H9 (cell line): Measurements from ENCODE around the gene CDKAL1. TPM values are rescaled to one million over a fixed set of nuclear protein-coding genes. Genes with fewer than 3 reads are reported as not detected.

Experiments used
- DNase-seq: peaks from one replicate; pipeline ENCODE4 v3.0.0-alpha.2; 2017
- H2AFZ ChIP-seq: one replicate; pipeline ENCODE4 v1.6.1; 2013; ENCODE audit warnings: mild to moderate bottlenecking, low read length, control low read depth, moderate library complexity
- H2AK5ac ChIP-seq: 2 replicates; pipeline ENCODE4 v1.6.1; 2013; ENCODE audit warnings: low read length, control low read depth, mixed read lengths; ENCODE audit not compliant: insufficient read length
- H2BK120ac ChIP-seq: one replicate; pipeline ENCODE4 v1.6.1; 2013; ENCODE audit warnings: low read depth, mild to moderate bottlenecking, low read length, control low read depth, inconsistent platforms; ENCODE audit not compliant: poor library complexity, severe bottlenecking
- H2BK12ac ChIP-seq: 2 replicates; pipeline ENCODE4 v1.6.1; 2013; ENCODE audit warnings: low read length, control low read depth, mixed read lengths, low read depth; ENCODE audit not compliant: insufficient read length
- H2BK15ac ChIP-seq: 2 replicates; pipeline ENCODE4 v1.6.1; 2013; ENCODE audit warnings: low read depth, low read length, control low read depth
- H2BK20ac ChIP-seq: one replicate; pipeline ENCODE4 v1.6.1; 2013; ENCODE audit warnings: low read depth, mild to moderate bottlenecking, low read length, control low read depth, inconsistent platforms; ENCODE audit not compliant: poor library complexity, severe bottlenecking
- H2BK5ac ChIP-seq: 2 replicates; pipeline ENCODE4 v1.6.1; 2013; ENCODE audit warnings: low read length, control low read depth, mixed read lengths; ENCODE audit not compliant: insufficient read length
- H3K14ac ChIP-seq: 2 replicates; pipeline ENCODE4 v1.6.1; 2013; ENCODE audit warnings: low read length, control low read depth; ENCODE audit not compliant: insufficient read depth
- H3K18ac ChIP-seq: 2 replicates; pipeline ENCODE4 v1.6.1; 2013; ENCODE audit warnings: low read depth, mild to moderate bottlenecking, mixed read lengths, low read length, control low read depth; ENCODE audit not compliant: insufficient read length
- H3K23ac ChIP-seq: 2 replicates; pipeline ENCODE4 v1.6.1; 2013; ENCODE audit warnings: low read length, control low read depth, mixed read lengths, low read depth; ENCODE audit not compliant: insufficient read length
- H3K23me2 ChIP-seq: 2 replicates; pipeline ENCODE4 v1.6.1; 2013; ENCODE audit warnings: low read depth, mild to moderate bottlenecking, mixed read lengths, low read length, control low read depth; ENCODE audit not compliant: insufficient read length, poor library complexity, severe bottlenecking
- H3K27ac ChIP-seq: 2 replicates; pipeline ENCODE4 v1.5.1; 2013; ENCODE audit warnings: low read length, control low read depth, mixed read lengths, low read depth; ENCODE audit not compliant: insufficient read length
- H3K27me3 ChIP-seq: 2 replicates; pipeline ENCODE4 v1.6.1; 2013; ENCODE audit warnings: low read length, control low read depth, inconsistent platforms; ENCODE audit not compliant: insufficient read depth
- H3K4ac ChIP-seq: 2 replicates; pipeline ENCODE4 v1.6.1; 2013; ENCODE audit warnings: low read depth, mild to moderate bottlenecking, control low read depth, inconsistent platforms, low read length, moderate library complexity
- H3K4me1 ChIP-seq: 2 replicates; pipeline ENCODE4 v1.6.1; 2013; ENCODE audit warnings: low read length, control low read depth, inconsistent platforms; ENCODE audit not compliant: insufficient read depth
- H3K4me2 ChIP-seq: 2 replicates; pipeline ENCODE4 v1.6.1; 2013; ENCODE audit warnings: low read length, control low read depth, mixed read lengths; ENCODE audit not compliant: insufficient read length, insufficient read depth
- H3K56ac ChIP-seq: 2 replicates; pipeline ENCODE4 v1.6.1; 2013; ENCODE audit warnings: low read depth, mild to moderate bottlenecking, mixed read lengths, low read length, control low read depth; ENCODE audit not compliant: insufficient read length
- H3K79me1 ChIP-seq: 2 replicates; pipeline ENCODE4 v1.6.1; 2013; ENCODE audit warnings: low read depth, mild to moderate bottlenecking, moderate library complexity, low read length, control low read depth, inconsistent platforms; ENCODE audit not compliant: insufficient read depth, poor library complexity, severe bottlenecking
- H3K79me2 ChIP-seq: 2 replicates; pipeline ENCODE4 v1.6.1; 2013; ENCODE audit warnings: low read length, control low read depth, inconsistent platforms; ENCODE audit not compliant: insufficient read depth
- H3K9ac ChIP-seq: 2 replicates; pipeline ENCODE4 v1.6.1; 2013; ENCODE audit warnings: low read length, control low read depth, mixed read lengths; ENCODE audit not compliant: insufficient read length; ENCODE audit errors: extremely low read depth
- H3K9me3 ChIP-seq: one replicate; pipeline ENCODE4 v1.6.1; 2013; ENCODE audit warnings: low read depth, low read length, inconsistent platforms; ENCODE audit not compliant: control insufficient read depth
- H3T11ph ChIP-seq: one replicate; pipeline ENCODE4 v1.6.1; 2013; ENCODE audit warnings: mild to moderate bottlenecking, low read length, control low read depth, inconsistent platforms
- H4K20me1 ChIP-seq: one replicate; pipeline ENCODE4 v1.6.1; 2013; ENCODE audit not compliant: control insufficient read depth, insufficient read length, insufficient read depth
- H4K5ac ChIP-seq: 2 replicates; pipeline ENCODE4 v1.6.1; 2013; ENCODE audit warnings: low read depth, mild to moderate bottlenecking, mixed read lengths, low read length, control low read depth; ENCODE audit not compliant: insufficient read length
- H4K8ac ChIP-seq: replicated peaks from 2 replicates; pipeline ENCODE4 v1.6.1; 2013; ENCODE audit warnings: low read length, control low read depth, mixed read lengths, low read depth; ENCODE audit not compliant: insufficient read length
- H4K91ac ChIP-seq: 2 replicates; pipeline ENCODE4 v1.6.1; 2013; ENCODE audit warnings: low read depth, mild to moderate bottlenecking, moderate library complexity, mixed read lengths, low read length, control low read depth; ENCODE audit not compliant: insufficient read length
- H3K27ac Mint-ChIP-seq, 3 experiments: 2 replicates in 2 of 3; 3 replicates in 1 of 3; pipeline ENCODE4 v1.8.0; 2020 to 2021; ENCODE audit warnings: mixed read lengths in 3 of 3, mild to moderate bottlenecking in 1 of 3, moderate library complexity in 1 of 3
- H3K27me3 Mint-ChIP-seq: 2 replicates; pipeline ENCODE4 v1.8.0; 2021; ENCODE audit warnings: low read depth, mild to moderate bottlenecking, moderate library complexity, mixed read lengths
- H3K36me3 Mint-ChIP-seq, 3 experiments: 2 replicates in 2 of 3; 3 replicates in 1 of 3; pipeline ENCODE4 v1.8.0; 2020 to 2021; ENCODE audit warnings: low read depth in 3 of 3, mixed read lengths in 3 of 3; ENCODE audit not compliant: insufficient read depth in 1 of 3
- H3K4me1 Mint-ChIP-seq, 2 experiments: 2 replicates each; pipeline ENCODE4 v1.8.0; 2020; ENCODE audit warnings: mixed read lengths in 2 of 2
- H3K4me3 Mint-ChIP-seq, 2 experiments: 2 replicates in 1 of 2; 3 replicates in 1 of 2; pipeline ENCODE4 v1.8.0; 2020 to 2021; ENCODE audit warnings: mild to moderate bottlenecking in 2 of 2, mixed read lengths in 2 of 2, moderate library complexity in 1 of 2
- H3K9me3 Mint-ChIP-seq, 2 experiments: 2 replicates in 1 of 2; 3 replicates in 1 of 2; pipeline ENCODE4 v1.8.0; 2020; ENCODE audit warnings: mild to moderate bottlenecking in 2 of 2, mixed read lengths in 2 of 2, moderate library complexity in 1 of 2
- WGBS: extraction: QIAGEN DNeasy Blood & Tissue Kit; methylation state at CpG from one replicate; pipeline ENCODE4 v1.1.7; 2013; ENCODE audit warnings: missing lambda C conversion rate, low lambda C conversion rate, mixed read lengths; ENCODE audit not compliant: insufficient read length; ENCODE audit errors: extremely low coverage; 5-methylcytosine and 5-hydroxymethylcytosine counted together
- total RNA-seq: library from RNA; stranded (reverse); gene quantifications from 2 replicates; pipeline ENCODE4 v1.2.1, GENCODE V29; 2021
- TF ChIP-seq, protein P1 (sequence below): fragments of 200-600 bp; sonication (generic); conservative IDR thresholded peaks from 3 replicates; pipeline ENCODE4 v1.8.0; 2021; ENCODE audit warnings: antibody characterized with exemption, mild to moderate bottlenecking

Gene CDKAL1
- total RNA-seq, 1 experiment from 2014 or later: 23.0 TPM

DNA sequence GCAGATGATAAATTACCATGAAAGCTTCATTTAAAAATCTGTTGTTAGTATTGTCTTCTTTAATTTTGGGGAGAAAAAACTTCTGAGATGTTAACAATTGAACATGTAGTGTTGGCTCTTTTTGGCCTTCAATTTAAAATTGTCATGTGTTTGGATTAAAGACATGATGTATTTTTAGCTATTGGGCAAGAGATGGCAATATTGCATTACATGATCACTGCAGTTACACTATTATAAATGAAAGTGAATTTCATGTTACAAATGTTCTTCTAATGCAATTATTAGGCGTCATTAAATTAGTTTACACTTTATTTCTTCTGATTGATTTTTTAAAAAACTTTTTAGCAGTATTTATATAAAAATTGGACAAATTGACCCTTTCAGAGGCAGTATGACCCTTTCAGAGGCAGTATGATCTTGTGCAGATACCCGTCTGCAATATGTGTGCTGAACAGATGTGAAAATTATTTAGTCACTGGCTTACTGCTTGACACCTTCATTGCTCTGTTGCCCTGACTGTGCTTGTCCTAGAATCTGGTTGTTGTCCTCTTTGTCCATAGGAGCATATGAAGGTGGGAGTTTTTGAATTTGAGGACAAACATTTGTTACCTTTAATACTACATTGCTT lies 25.8 kb downstream of the CDKAL1 start:
- H2AK5ac ChIP-seq: no peak overlapping the region
- no CpG with 5 or more reads among the region's 2 CpGs for WGBS
- no peak overlapping the region for H3K4ac ChIP-seq
- Mint-ChIP-seq H3K27ac (no peak overlapping the region; a peak in 1 of 7 replicates), H3K27me3 (no peaks in the 10 kb centered on the region), H3K4me3 (no peak overlapping the region), H3K4me1 (peaks cover 2 to 7% of the 10 kb centered on the region in 2 experiments; a peak in 2 of 4 replicates), H3K9me3 (no peaks in the 10 kb centered on the region), H3K36me3 (peaks cover under 1 to 12% (median 11%) of the 10 kb centered on the region in 3 experiments; a peak in 4 of 7 replicates)
- no peaks in the 10 kb centered on the region for H3K4me1 ChIP-seq
- H2BK12ac ChIP-seq: no peak overlapping the region
- no peak overlapping the region for H3K56ac ChIP-seq
- H3K9ac ChIP-seq: no peak overlapping the region
- H2BK5ac ChIP-seq: no peak overlapping the region
- no peak overlapping the region for H4K8ac ChIP-seq
- H3K18ac ChIP-seq: no peak overlapping the region
- no peaks in the 10 kb centered on the region for H3K27me3 ChIP-seq
- no peaks in the 10 kb centered on the region for H4K20me1 ChIP-seq
- H3K23ac ChIP-seq: no peak overlapping the region
- H2BK20ac ChIP-seq: no peak overlapping the region
- no peak overlapping the region for H3K14ac ChIP-seq
- H2BK15ac ChIP-seq: no peak overlapping the region
- no peak overlapping the region for H4K5ac ChIP-seq
- H3K79me1 ChIP-seq: peaks cover 2% of the 10 kb centered on the region
- TF ChIP-seq, protein P1, sequence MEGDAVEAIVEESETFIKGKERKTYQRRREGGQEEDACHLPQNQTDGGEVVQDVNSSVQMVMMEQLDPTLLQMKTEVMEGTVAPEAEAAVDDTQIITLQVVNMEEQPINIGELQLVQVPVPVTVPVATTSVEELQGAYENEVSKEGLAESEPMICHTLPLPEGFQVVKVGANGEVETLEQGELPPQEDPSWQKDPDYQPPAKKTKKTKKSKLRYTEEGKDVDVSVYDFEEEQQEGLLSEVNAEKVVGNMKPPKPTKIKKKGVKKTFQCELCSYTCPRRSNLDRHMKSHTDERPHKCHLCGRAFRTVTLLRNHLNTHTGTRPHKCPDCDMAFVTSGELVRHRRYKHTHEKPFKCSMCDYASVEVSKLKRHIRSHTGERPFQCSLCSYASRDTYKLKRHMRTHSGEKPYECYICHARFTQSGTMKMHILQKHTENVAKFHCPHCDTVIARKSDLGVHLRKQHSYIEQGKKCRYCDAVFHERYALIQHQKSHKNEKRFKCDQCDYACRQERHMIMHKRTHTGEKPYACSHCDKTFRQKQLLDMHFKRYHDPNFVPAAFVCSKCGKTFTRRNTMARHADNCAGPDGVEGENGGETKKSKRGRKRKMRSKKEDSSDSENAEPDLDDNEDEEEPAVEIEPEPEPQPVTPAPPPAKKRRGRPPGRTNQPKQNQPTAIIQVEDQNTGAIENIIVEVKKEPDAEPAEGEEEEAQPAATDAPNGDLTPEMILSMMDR: no peak
- H3K79me2 ChIP-seq: no peaks in the 10 kb centered on the region
- H2BK120ac ChIP-seq: no peak overlapping the region
- no peaks in the 10 kb centered on the region for H3K9me3 ChIP-seq
- H3T11ph ChIP-seq: no peak overlapping the region
- no peak overlapping the region for H2AFZ ChIP-seq
- no peak overlapping the region for H3K4me2 ChIP-seq
- no peak overlapping the region for H3K27ac ChIP-seq
- no peak for DNase-seq
- no peaks in the 10 kb centered on the region for H3K23me2 ChIP-seq
- no peak overlapping the region for H4K91ac ChIP-seq
